GM23338 (cell line): ENCODE measurements around the gene SIPA1. TPM values are rescaled to one million over a fixed set of nuclear protein-coding genes. Genes with fewer than 3 reads are reported as not detected.

Source experiments
- ATAC-seq: fragments of 200-7000 bp; cut with Tn5 transposase; 3 replicates; pipeline ENCODE4 v1.9.1; 2020
- DNase-seq: peaks from one replicate; pipeline ENCODE4 v3.0.0-alpha.2; 2015; ENCODE audit warnings: low spot score
- H2AFZ ChIP-seq: fragments of 200-600 bp; sonication (generic); 2 replicates; pipeline ENCODE4 v1.8.0; 2016; ENCODE audit warnings: antibody characterized with exemption, mild to moderate bottlenecking, moderate library complexity
- H3F3A ChIP-seq: fragments of 200-600 bp; sonication (generic); replicated peaks from 2 replicates; pipeline ENCODE4 v1.8.0; 2017; ENCODE audit warnings: antibody characterized with exemption, mixed run types, low read depth
- H3K27ac ChIP-seq: fragments of 200-600 bp; sonication (generic); 2 replicates; pipeline ENCODE4 v1.6.1; 2016; ENCODE audit warnings: low read depth
- H3K27me3 ChIP-seq: fragments of 200-600 bp; sonication (generic); 2 replicates; pipeline ENCODE4 v1.8.0; 2016; ENCODE audit warnings: mild to moderate bottlenecking, mixed run types, moderate library complexity; ENCODE audit not compliant: insufficient read depth
- H3K36me3 ChIP-seq: fragments of 200-600 bp; sonication (generic); 2 replicates; pipeline ENCODE4 v1.8.0; 2016; ENCODE audit warnings: mild to moderate bottlenecking; ENCODE audit not compliant: insufficient read depth
- H3K4me1 ChIP-seq: fragments of 200-600 bp; sonication (generic); 2 replicates; pipeline ENCODE4 v1.8.0; 2016; ENCODE audit warnings: mild to moderate bottlenecking, moderate library complexity; ENCODE audit not compliant: insufficient read depth
- H3K4me2 ChIP-seq: fragments of 200-600 bp; sonication (generic); 2 replicates; pipeline ENCODE4 v1.7.1; 2017; ENCODE audit warnings: mixed run types
- H3K4me3 ChIP-seq: fragments of 200-600 bp; sonication (generic); 2 replicates; pipeline ENCODE4 v1.6.1; 2016; ENCODE audit warnings: mixed run types
- H3K79me2 ChIP-seq: fragments of 200-600 bp; sonication (generic); replicated peaks from 2 replicates; pipeline ENCODE4 v1.8.0; 2017; ENCODE audit warnings: mild to moderate bottlenecking; ENCODE audit not compliant: insufficient read depth
- H3K9me2 ChIP-seq: fragments of 200-600 bp; sonication (generic); 2 replicates; pipeline ENCODE4 v1.8.0; 2017; ENCODE audit not compliant: insufficient read depth
- H4K20me1 ChIP-seq: fragments of 200-600 bp; sonication (generic); replicated peaks from 2 replicates; pipeline ENCODE4 v1.8.0; 2017; ENCODE audit warnings: mild to moderate bottlenecking; ENCODE audit not compliant: insufficient read depth
- H3K27ac Mint-ChIP-seq: 2 replicates; pipeline ENCODE4 v1.8.0; 2020; ENCODE audit warnings: inconsistent platforms, mild to moderate bottlenecking, moderate library complexity, mixed read lengths
- H3K27me3 Mint-ChIP-seq: 3 replicates; pipeline ENCODE4 v1.8.0; 2022; ENCODE audit warnings: low read depth, mild to moderate bottlenecking, moderate library complexity, mixed read lengths, inconsistent platforms; ENCODE audit not compliant: insufficient read depth, poor library complexity
- H3K36me3 Mint-ChIP-seq: 3 replicates; pipeline ENCODE4 v1.8.0; 2021; ENCODE audit warnings: low read depth, mild to moderate bottlenecking, inconsistent platforms, moderate library complexity, mixed read lengths
- H3K4me1 Mint-ChIP-seq: 3 replicates; pipeline ENCODE4 v1.8.0; 2020; ENCODE audit warnings: mild to moderate bottlenecking, inconsistent platforms, mixed read lengths
- H3K4me3 Mint-ChIP-seq: 3 replicates; pipeline ENCODE4 v1.8.0; 2021; ENCODE audit warnings: moderate library complexity, mild to moderate bottlenecking, inconsistent platforms, mixed read lengths
- H3K9me3 Mint-ChIP-seq: 3 replicates; pipeline ENCODE4 v1.8.0; 2020; ENCODE audit warnings: moderate library complexity, mild to moderate bottlenecking, inconsistent platforms, mixed read lengths
- CREB1 ChIP-seq: fragments of 250-450 bp; sonication (Bioruptor Pico); IDR thresholded peaks from 2 replicates; pipeline ENCODE4 v1.5.0; 2020; ENCODE audit warnings: low read depth, mild to moderate bottlenecking, moderate library complexity
- CTCF ChIP-seq, 2 experiments: fragments of 200-600 bp in 1 of 2; sonication (generic) in 1 of 2; conservative IDR thresholded peaks; 2 replicates each; pipeline versions ENCODE4 v1.5.1 to v1.6.1; 2016 to 2017; ENCODE audit warnings: antibody characterized with exemption in 2 of 2, low read depth in 2 of 2, mild to moderate bottlenecking in 2 of 2, moderate library complexity in 1 of 2
- EZH2 ChIP-seq: fragments of 200-600 bp; sonication (generic); IDR thresholded peaks from one replicate; pipeline ENCODE4 v1.8.0; 2017; ENCODE audit warnings: antibody characterized with exemption, mild to moderate bottlenecking, low read depth; ENCODE audit not compliant: unreplicated experiment
- NANOG ChIP-seq: IDR thresholded peaks from 2 replicates; pipeline ENCODE4 v1.6.1; 2016; ENCODE audit warnings: antibody characterized with exemption, borderline replicate concordance
- ZNF114 ChIP-seq: fragments of 250-450 bp; sonication (Bioruptor Pico); IDR thresholded peaks from 2 replicates; pipeline ENCODE4 v1.5.0; 2020; ENCODE audit warnings: mild to moderate bottlenecking, moderate library complexity
- ZNF462 ChIP-seq: fragments of 250-450 bp; sonication (Bioruptor Pico); IDR thresholded peaks from 2 replicates; pipeline ENCODE4 v1.5.0; 2020; ENCODE audit warnings: mild to moderate bottlenecking, moderate library complexity
- polyA plus RNA-seq: library from polyadenylated mRNA; unstranded; fragments of >200 nt; fragmentation: Nextera tagmentation; extraction: Ambion mirVana; gene quantifications from 2 replicates; pipeline ENCODE4 v1.2.1, GENCODE V29; 2016
- total RNA-seq: library from RNA; depleted of rRNA; stranded (reverse); fragments of >200 nt; shearing (Covaris generic); gene quantifications from 2 replicates; pipeline ENCODE4 v1.2.3, GENCODE V29; 2014

Gene SIPA1
- total and polyA plus RNA-seq, 2 experiments from 2014 or later, result 50.1 to 54.6 TPM

- ATAC-seq, result peak; percentile 10
- H3K9me2 ChIP-seq, result no peaks in the 10 kb centered on the region
- Mint-ChIP-seq H3K27ac (peak overlapping the region; percentile 93), H3K27me3 (peaks cover 26% of the 10 kb centered on the region), H3K9me3 (no peaks in the 10 kb centered on the region; the same call in 2 of the 3 replicates), H3K4me3 (peak overlapping the region; percentile 94), H3K4me1 (peaks cover 16% of the 10 kb centered on the region), H3K36me3 (peaks cover 21% of the 10 kb centered on the region)
- H3F3A ChIP-seq, result peaks cover 7% of the 10 kb centered on the region
- H4K20me1 ChIP-seq, result peaks cover 14% of the 10 kb centered on the region
- peaks cover 28% of the 10 kb centered on the region for H3K79me2 ChIP-seq
- peaks cover 14% of the 10 kb centered on the region; the same call in 1 of the 2 replicates for H3K4me1 ChIP-seq
- peak; percentile 57 for DNase-seq
- peak overlapping the region; percentile 97 for H3K4me2 ChIP-seq
- H2AFZ ChIP-seq, result no peak overlapping the region
- no peaks in the 10 kb centered on the region for H3K27me3 ChIP-seq
- H3K36me3 ChIP-seq, result no peaks in the 10 kb centered on the region; the same call in 1 of the 2 replicates
- H3K27ac ChIP-seq, result 0 out of 2 replicates have a peak overlapping the region, but pooled peaks have one; percentile 50
- no peak for TF ChIP-seq ZNF462
- peak overlapping the region; percentile 58 for H3K4me3 ChIP-seq
These were observed 21.8 kb upstream of the SIPA1 start for GRCh38 chr11:65615950-65616574.

- H3K9me2 ChIP-seq, result no peaks in the 10 kb centered on the region
- peaks cover 14% of the 10 kb centered on the region; the same call in 1 of the 2 replicates for H3K4me1 ChIP-seq
- H4K20me1 ChIP-seq, result peaks cover 14% of the 10 kb centered on the region
- Mint-ChIP-seq H3K36me3 (peaks cover 23% of the 10 kb centered on the region), H3K27ac (peak overlapping the region; percentile 93), H3K27me3 (peaks cover 26% of the 10 kb centered on the region), H3K4me1 (peaks cover 16% of the 10 kb centered on the region), H3K9me3 (no peaks in the 10 kb centered on the region; the same call in 2 of the 3 replicates), H3K4me3 (peak overlapping the region; percentile 94)
- peak overlapping the region; percentile 97 for H3K4me2 ChIP-seq
- no peak overlapping the region for H2AFZ ChIP-seq
- H3K36me3 ChIP-seq, result no peaks in the 10 kb centered on the region; the same call in 1 of the 2 replicates
- peaks cover 28% of the 10 kb centered on the region for H3K79me2 ChIP-seq
- no peaks in the 10 kb centered on the region for H3K27me3 ChIP-seq
- DNase-seq (no peak), ATAC-seq (no peak)
- H3K4me3 ChIP-seq, result peak overlapping the region; percentile 58
- H3F3A ChIP-seq, result peaks cover 7% of the 10 kb centered on the region
- H3K27ac ChIP-seq, result 0 out of 2 replicates have a peak overlapping the region, but pooled peaks have one; percentile 50
- TF ChIP-seq CREB1 (CRISPR knock-in tag) (no peak), CTCF (conservative IDR thresholded peaks at IDR 0.05; ENCODE audit: low read depth in 2 of 2) (no peak), ZNF114 (CRISPR knock-in tag) (no peak), EZH2 (no peak), NANOG (no peak)
These were observed 21.3 kb upstream of the SIPA1 start for GRCh38 chr11:65616575-65617001.
